OCI-LY7 (cell line): ENCODE measurements around the gene SEPHS1.

Experiments used
- EZH2phosphoT487 ChIP-seq: fragments of 200-600 bp; sonication (generic); IDR thresholded peaks from 2 replicates; pipeline ENCODE4 v1.6.1; 2018; ENCODE audit warnings: low read depth, borderline replicate concordance, mild to moderate bottlenecking, mixed run types, antibody characterized with exemption, low read length, moderate library complexity, mixed read lengths
- TF ChIP-seq, protein P1 (sequence below): fragments of 200-600 bp; sonication (generic); conservative IDR thresholded peaks from 2 replicates; pipeline ENCODE4 v1.5.1; 2014; ENCODE audit warnings: mild to moderate bottlenecking, antibody characterized with exemption, low read length, moderate library complexity, mixed read lengths

DNA sequence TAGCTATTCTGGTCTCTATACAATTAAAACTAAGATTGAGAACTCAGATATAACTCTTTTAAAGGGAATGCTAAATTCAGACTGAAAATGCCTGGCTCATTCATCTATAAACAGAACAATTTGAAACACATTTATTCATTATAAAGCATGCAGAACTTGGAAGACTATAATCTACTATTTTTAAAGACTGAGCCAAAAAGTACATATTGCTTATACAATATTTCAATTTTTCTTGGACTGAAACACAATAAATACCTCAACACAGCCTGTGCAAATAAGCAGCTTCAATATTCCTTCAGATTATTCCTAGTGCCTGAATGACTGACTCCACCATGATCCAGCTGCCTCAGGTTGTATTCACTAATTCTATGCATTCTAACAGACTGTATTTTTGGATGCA, 32.7 kb downstream of the SEPHS1 start:
- TF ChIP-seq, protein P1, sequence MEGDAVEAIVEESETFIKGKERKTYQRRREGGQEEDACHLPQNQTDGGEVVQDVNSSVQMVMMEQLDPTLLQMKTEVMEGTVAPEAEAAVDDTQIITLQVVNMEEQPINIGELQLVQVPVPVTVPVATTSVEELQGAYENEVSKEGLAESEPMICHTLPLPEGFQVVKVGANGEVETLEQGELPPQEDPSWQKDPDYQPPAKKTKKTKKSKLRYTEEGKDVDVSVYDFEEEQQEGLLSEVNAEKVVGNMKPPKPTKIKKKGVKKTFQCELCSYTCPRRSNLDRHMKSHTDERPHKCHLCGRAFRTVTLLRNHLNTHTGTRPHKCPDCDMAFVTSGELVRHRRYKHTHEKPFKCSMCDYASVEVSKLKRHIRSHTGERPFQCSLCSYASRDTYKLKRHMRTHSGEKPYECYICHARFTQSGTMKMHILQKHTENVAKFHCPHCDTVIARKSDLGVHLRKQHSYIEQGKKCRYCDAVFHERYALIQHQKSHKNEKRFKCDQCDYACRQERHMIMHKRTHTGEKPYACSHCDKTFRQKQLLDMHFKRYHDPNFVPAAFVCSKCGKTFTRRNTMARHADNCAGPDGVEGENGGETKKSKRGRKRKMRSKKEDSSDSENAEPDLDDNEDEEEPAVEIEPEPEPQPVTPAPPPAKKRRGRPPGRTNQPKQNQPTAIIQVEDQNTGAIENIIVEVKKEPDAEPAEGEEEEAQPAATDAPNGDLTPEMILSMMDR: no peak
- no peak for TF ChIP-seq EZH2phosphoT487
